A673 (cell line): ENCODE data around the gene TLX1.
A peak's percentile ranks its signal among the peaks of the same experiment; 100 is the strongest.

ENCODE experiments used
- CTCF ChIP-seq: fragments of 300-800, 200-600 bp; sonication (generic); conservative IDR thresholded peaks from 2 replicates; pipeline ENCODE4 v1.5.1; 2017; ENCODE audit warnings: low read depth, mild to moderate bottlenecking, antibody characterized with exemption, low read length, moderate library complexity, mixed read lengths
- EZH2 ChIP-seq: fragments of 200-600 bp; sonication (generic); IDR thresholded peaks from 2 replicates; pipeline ENCODE4 v1.6.1; 2017; ENCODE audit warnings: borderline replicate concordance, low read depth, mild to moderate bottlenecking, mixed read lengths, antibody characterized with exemption, low read length; ENCODE audit not compliant: poor library complexity, severe bottlenecking

GRCh38 chr10:101123085-101123814, 7.8 kb upstream of the TLX1 start:
- TF ChIP-seq EZH2 (peak; percentile 82), CTCF (no peak)
